Natural killer cell (primary cell): ENCODE results near the gene MRPS30. TPM values are rescaled to one million over a fixed set of nuclear protein-coding genes. Genes with fewer than 3 reads are reported as not detected.
"Not testable (repeated sequence)": the region's sequence is repeated elsewhere in the genome, so short reads cannot be mapped to it uniquely, and the experiment has no call there.

Experiments
- ATAC-seq, 3 donors: fragments of 150-1000 bp in 2 of 3; fragments of 200-7000 bp in 1 of 3; cut with Tn5 transposase; 1 replicate in 1 of 3; 2 replicates in 2 of 3; pipeline ENCODE4 v1.10.0; 2021; ENCODE audit warnings: mild to moderate bottlenecking in 2 of 3, moderate library complexity in 2 of 3
- DNase-seq, 2 donors: peaks; one replicate each; pipeline versions ENCODE4 v3.0.0 to v3.0.0-alpha.2; 2013 to 2021; ENCODE audit warnings: mixed read lengths in 1 of 2
- H3K27ac ChIP-seq: one replicate; pipeline ENCODE4 v1.5.1; 2013; ENCODE audit warnings: mild to moderate bottlenecking, low read length
- H3K27me3 ChIP-seq: one replicate; pipeline ENCODE4 v1.6.1; 2013; ENCODE audit warnings: low read length; ENCODE audit not compliant: control insufficient read depth, insufficient read depth
- H3K36me3 ChIP-seq: one replicate; pipeline ENCODE4 v1.6.1; 2013; ENCODE audit warnings: low read length; ENCODE audit not compliant: control insufficient read depth, insufficient read depth
- H3K4me1 ChIP-seq: one replicate; pipeline ENCODE4 v1.6.1; 2013; ENCODE audit warnings: low read length; ENCODE audit not compliant: control insufficient read depth, insufficient read depth
- H3K4me3 ChIP-seq: one replicate; pipeline ENCODE4 v1.5.1; 2013; ENCODE audit warnings: low read length
- H3K9me3 ChIP-seq: one replicate; pipeline ENCODE4 v1.6.1; 2013; ENCODE audit warnings: low read length; ENCODE audit not compliant: control insufficient read depth, insufficient read depth
- H3K27ac Mint-ChIP-seq, 2 donors: one replicate each; pipeline ENCODE4 v1.8.0; 2022; ENCODE audit warnings: mild to moderate bottlenecking in 2 of 2, mixed read lengths in 2 of 2, moderate library complexity in 1 of 2
- H3K27me3 Mint-ChIP-seq, 2 donors: one replicate each; pipeline ENCODE4 v1.8.0; 2022; ENCODE audit warnings: low read depth in 2 of 2, mixed read lengths in 2 of 2
- H3K36me3 Mint-ChIP-seq: one replicate; pipeline ENCODE4 v1.8.0; 2022; ENCODE audit warnings: mixed read lengths
- H3K4me1 Mint-ChIP-seq, 2 donors: one replicate each; pipeline ENCODE4 v1.8.0; 2022; ENCODE audit warnings: mixed read lengths in 2 of 2
- H3K4me3 Mint-ChIP-seq: one replicate; pipeline ENCODE4 v1.8.0; 2022; ENCODE audit warnings: mild to moderate bottlenecking, moderate library complexity, mixed read lengths
- H3K9me3 Mint-ChIP-seq, 2 donors: one replicate each; pipeline ENCODE4 v1.8.0; 2022; ENCODE audit warnings: mixed read lengths in 2 of 2
- WGBS: methylation state at CpG from one replicate; pipeline ENCODE4 v1.1.7; 2013; ENCODE audit warnings: missing lambda C conversion rate; ENCODE audit not compliant: insufficient coverage; 5-methylcytosine and 5-hydroxymethylcytosine counted together
- intact Hi-C: fragments of 100-400 bp; cut with micrococcal nuclease; formaldehyde crosslinking; loops from one replicate; pipeline ENCODE4 v1.14.2; 2022
- total RNA-seq, 4 donors: library from RNA; stranded (reverse); fragments of 120-200 nt in 1 of 4; gene quantifications; one replicate each; pipeline versions ENCODE4 v1.2.3 to v1.2.4, GENCODE V29; 2013 to 2022
- TF ChIP-seq, protein P1 (sequence below): fragments of 200-600 bp; IDR thresholded peaks from one replicate; pipeline ENCODE4 v1.8.0; 2022; ENCODE audit warnings: antibody characterized with exemption

The MRPS30 gene
- total RNA-seq, 3 donors from 2014 or later (not counting 1 experiment from before 2014, with no cell fraction given) = 34.1 to 43.8 (median 38.9) TPM

DNA sequence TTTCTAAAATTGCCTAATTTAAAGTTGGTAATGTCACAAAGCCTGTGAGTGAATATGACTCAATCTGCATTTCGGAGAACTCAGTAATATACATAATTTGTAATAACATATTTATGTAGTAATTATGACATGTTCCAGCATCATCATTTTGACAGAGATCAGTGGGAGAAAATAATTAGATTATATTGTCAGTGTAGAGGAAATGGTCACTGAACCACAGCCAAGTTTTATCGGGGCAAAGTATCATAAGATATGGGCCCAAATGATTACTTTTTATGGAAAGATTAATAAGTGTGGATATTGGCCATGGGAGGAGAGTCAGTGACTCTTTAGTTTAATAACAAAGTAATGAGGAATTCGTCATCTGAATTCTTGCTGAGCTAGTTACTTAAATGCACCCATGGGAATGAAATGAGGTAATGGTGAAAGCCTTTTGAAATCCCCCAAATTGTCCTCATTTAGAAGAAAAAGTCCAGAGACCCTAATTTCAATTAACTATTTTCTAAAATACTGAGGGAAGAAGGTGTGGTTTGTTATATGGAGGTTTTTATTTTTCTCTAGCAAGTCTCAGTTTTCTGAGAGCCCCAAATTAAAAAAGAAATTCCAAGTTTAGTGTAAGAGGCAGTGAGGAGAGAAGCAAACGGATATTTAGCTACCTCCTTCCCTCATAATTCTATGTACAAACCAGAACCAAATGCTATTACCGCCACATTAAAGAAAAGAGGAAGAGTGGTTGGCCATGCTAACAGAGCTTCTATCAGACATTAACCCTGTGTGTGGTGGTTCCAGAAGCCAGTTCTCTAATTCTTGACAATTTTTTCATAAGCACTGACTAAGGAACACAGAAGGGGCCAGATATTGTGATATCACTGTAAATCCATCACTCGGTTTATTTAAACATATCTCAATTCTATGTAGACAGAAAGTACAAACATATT is 37.7 kb upstream of the MRPS30 start:
- Mint-ChIP-seq H3K27me3 (peaks cover 0 to 2% of the 10 kb centered on the region in 2 donors), H3K36me3 (no peaks in the 10 kb centered on the region), H3K9me3 (no peaks in the 10 kb centered on the region), H3K27ac (no peak overlapping the region), H3K4me3 (no peak overlapping the region), H3K4me1 (no peaks in the 10 kb centered on the region)
- TF ChIP-seq, protein P1, sequence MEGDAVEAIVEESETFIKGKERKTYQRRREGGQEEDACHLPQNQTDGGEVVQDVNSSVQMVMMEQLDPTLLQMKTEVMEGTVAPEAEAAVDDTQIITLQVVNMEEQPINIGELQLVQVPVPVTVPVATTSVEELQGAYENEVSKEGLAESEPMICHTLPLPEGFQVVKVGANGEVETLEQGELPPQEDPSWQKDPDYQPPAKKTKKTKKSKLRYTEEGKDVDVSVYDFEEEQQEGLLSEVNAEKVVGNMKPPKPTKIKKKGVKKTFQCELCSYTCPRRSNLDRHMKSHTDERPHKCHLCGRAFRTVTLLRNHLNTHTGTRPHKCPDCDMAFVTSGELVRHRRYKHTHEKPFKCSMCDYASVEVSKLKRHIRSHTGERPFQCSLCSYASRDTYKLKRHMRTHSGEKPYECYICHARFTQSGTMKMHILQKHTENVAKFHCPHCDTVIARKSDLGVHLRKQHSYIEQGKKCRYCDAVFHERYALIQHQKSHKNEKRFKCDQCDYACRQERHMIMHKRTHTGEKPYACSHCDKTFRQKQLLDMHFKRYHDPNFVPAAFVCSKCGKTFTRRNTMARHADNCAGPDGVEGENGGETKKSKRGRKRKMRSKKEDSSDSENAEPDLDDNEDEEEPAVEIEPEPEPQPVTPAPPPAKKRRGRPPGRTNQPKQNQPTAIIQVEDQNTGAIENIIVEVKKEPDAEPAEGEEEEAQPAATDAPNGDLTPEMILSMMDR = no peak
- no peak overlapping the region for H3K4me3 ChIP-seq
- H3K27me3 ChIP-seq = no peaks in the 10 kb centered on the region
- H3K27ac ChIP-seq = no peak overlapping the region
- H3K9me3 ChIP-seq = no peaks in the 10 kb centered on the region
- 53% methylated on average over 3 of the region's 6 CpGs for WGBS
- ATAC-seq (no peak), DNase-seq (no peak)
- no peaks in the 10 kb centered on the region for H3K36me3 ChIP-seq
- H3K4me1 ChIP-seq = no peaks in the 10 kb centered on the region
- intact Hi-C loops = no loop called here

DNA sequence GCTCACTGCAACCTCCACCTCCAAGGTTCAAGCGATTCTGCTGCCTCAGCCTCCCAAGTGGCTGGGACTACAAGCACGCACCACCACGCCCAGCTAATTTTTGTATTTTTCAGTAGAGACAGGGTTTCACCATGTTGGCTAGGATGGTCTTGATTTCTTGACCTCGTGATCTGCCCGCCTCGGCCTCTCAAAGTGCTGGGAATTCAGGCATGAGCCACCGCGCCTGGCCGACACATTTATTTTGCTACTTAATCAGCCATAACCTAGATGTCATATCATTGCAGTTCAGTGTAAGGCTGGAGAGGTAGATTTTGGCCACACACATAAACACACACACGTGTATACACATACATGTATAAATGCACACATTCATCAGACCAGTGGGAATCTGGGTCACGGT is 36.4 kb upstream of the MRPS30 start:
- DNase-seq, H3K27me3 ChIP-seq, H3K27ac ChIP-seq, H3K4me1 Mint-ChIP-seq, H3K27ac Mint-ChIP-seq, H3K4me3 ChIP-seq, H3K36me3 ChIP-seq, H3K9me3 ChIP-seq, ATAC-seq, H3K9me3 Mint-ChIP-seq, H3K27me3 Mint-ChIP-seq, H3K36me3 Mint-ChIP-seq, intact Hi-C loops, H3K4me1 ChIP-seq, H3K4me3 Mint-ChIP-seq: not testable (repeated sequence)
- WGBS = 96% methylated on average over 9 of the region's 11 CpGs

DNA sequence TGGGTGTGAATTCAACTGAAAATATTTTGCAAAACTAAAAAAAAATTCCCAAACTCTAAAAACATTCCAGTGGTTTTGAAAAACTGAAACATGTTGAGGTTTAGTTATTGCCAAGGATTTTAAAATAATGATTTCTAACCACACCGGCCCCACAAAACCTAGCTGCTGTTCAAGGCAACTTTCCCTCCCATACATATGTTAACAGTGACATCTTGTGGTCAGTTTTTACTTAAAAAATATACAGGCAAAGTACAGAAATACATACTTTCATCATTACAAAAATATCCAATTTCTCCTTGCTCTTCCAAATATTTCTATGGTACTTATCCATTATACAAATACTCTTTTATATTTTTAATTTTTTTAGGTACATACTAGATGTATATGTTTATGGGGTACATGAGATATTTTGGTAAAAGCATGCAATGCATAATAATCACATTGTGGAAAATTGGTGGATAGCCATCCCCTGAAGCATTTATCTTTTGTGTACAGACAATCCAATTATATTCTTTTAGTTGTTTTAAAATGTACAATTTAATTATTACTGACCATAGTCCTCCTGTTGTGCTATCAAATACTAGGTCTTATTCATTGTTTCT is 34.4 kb upstream of the MRPS30 start:
- Histone ChIP-seq H3K27me3 (no peaks in the 10 kb centered on the region), H3K27ac (no peak overlapping the region), H3K4me3 (no peak overlapping the region), H3K9me3 (no peaks in the 10 kb centered on the region), H3K36me3 (no peaks in the 10 kb centered on the region), H3K4me1 (no peaks in the 10 kb centered on the region)
- no peaks in the 10 kb centered on the region for H3K27me3 Mint-ChIP-seq
- ATAC-seq = no peak
- TF ChIP-seq, protein P1 = peak; percentile 26
- WGBS = 14% methylated on average over 1 of the region's 1 CpG
- no peaks in the 10 kb centered on the region for H3K36me3 Mint-ChIP-seq
- intact Hi-C loops = no loop called here
- no peaks in the 10 kb centered on the region for H3K4me1 Mint-ChIP-seq
- peak in 1 of 2 donors; percentile 49 for DNase-seq
- H3K27ac Mint-ChIP-seq = no peak overlapping the region
- H3K4me3 Mint-ChIP-seq = no peak overlapping the region
- H3K9me3 Mint-ChIP-seq = no peaks in the 10 kb centered on the region

DNA sequence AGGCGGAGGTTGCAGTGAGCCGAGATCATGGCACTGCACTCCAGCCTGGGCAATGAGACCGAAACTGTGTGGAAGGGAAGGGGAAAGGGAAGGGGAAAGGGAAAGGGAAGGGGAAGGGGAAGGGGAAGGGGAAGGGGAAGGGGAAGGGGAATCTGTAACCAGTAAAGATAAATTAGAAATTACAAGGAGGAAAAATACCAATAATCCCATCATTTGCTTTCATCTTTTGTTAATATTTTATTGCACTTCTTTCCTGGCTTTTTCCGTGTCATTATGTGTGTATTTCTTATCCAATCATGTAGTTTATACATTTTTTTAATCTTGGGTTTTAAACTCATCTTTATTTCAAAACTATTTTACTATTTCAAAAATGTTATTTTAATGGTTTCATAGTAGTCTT is 29.6 kb upstream of the MRPS30 start:
- H3K4me1 Mint-ChIP-seq = no peaks in the 10 kb centered on the region
- DNase-seq (no peak), ATAC-seq (no peak)
- no peak overlapping the region for H3K27ac Mint-ChIP-seq
- Histone ChIP-seq H3K36me3 (no peaks in the 10 kb centered on the region), H3K27me3 (no peaks in the 10 kb centered on the region), H3K9me3 (no peaks in the 10 kb centered on the region), H3K4me3 (no peak overlapping the region), H3K4me1 (no peaks in the 10 kb centered on the region), H3K27ac (no peak overlapping the region)
- no peaks in the 10 kb centered on the region for H3K36me3 Mint-ChIP-seq
- intact Hi-C loops = no loop called here
- H3K9me3 Mint-ChIP-seq = no peaks in the 10 kb centered on the region
- TF ChIP-seq, protein P1 = no peak
- 100% methylated on average over 2 of the region's 4 CpGs for WGBS
- no peak overlapping the region for H3K4me3 Mint-ChIP-seq
- no peaks in the 10 kb centered on the region for H3K27me3 Mint-ChIP-seq
